OCI-LY7 (cell line): ENCODE measurements around the gene KCNMA1. TPM values are rescaled to one million over a fixed set of nuclear protein-coding genes. Genes with fewer than 3 reads are reported as not detected.

Source experiments
- BruUV-seq: library from RNA; stranded (reverse); fragments of 400-500 nt; replicated peaks from 2 replicates; lab custom pipeline; 2021; lab: Mats Ljungman, UMichigan
- CTCF ChIA-PET: fragments of 300-600 bp; sonication (Branson Sonifier 250); formaldehyde crosslinking; loops from one replicate; lab custom pipeline; 2022; ENCODE audit warnings: antibody characterized with exemption; ENCODE audit not compliant: unreplicated experiment; lab: Charles Lee
- POLR2A ChIA-PET: fragments of 300-600 bp; sonication (Branson Sonifier 250); formaldehyde crosslinking; loops from one replicate; lab custom pipeline; 2022; ENCODE audit warnings: antibody characterized with exemption; lab: Charles Lee
- DNase-seq: peaks from one replicate; pipeline ENCODE4 v3.0.0-alpha.2; 2015; ENCODE audit warnings: low spot score
- H2AFZ ChIP-seq: fragments of 200-600 bp; sonication (generic), shearing (Covaris generic); 2 replicates; pipeline ENCODE4 v1.6.1; 2014; ENCODE audit warnings: mild to moderate bottlenecking, antibody characterized with exemption, low read length, moderate library complexity
- H3K27ac ChIP-seq: fragments of 200-600 bp; sonication (generic); 2 replicates; pipeline ENCODE4 v1.5.1; 2014; ENCODE audit warnings: mixed run types, low read depth, mild to moderate bottlenecking, moderate library complexity, low read length, inconsistent platforms; ENCODE audit not compliant: poor library complexity, severe bottlenecking
- H3K36me3 ChIP-seq: fragments of 200-600 bp; sonication (generic); 2 replicates; pipeline ENCODE4 v1.6.1; 2014; ENCODE audit warnings: mild to moderate bottlenecking, antibody characterized with exemption, low read length, moderate library complexity, mixed read lengths; ENCODE audit not compliant: insufficient read depth
- H3K4me1 ChIP-seq: fragments of 200-600 bp; sonication (generic); 2 replicates; pipeline ENCODE4 v1.5.1; 2014; ENCODE audit warnings: mild to moderate bottlenecking, low read length; ENCODE audit not compliant: insufficient read depth, poor library complexity, severe bottlenecking
- H3K4me2 ChIP-seq: fragments of 200-600 bp; sonication (generic); 2 replicates; pipeline ENCODE4 v1.6.1; 2014; ENCODE audit warnings: mild to moderate bottlenecking, low read length
- H3K4me3 ChIP-seq: fragments of 200-600 bp; sonication (generic); 2 replicates; pipeline ENCODE4 v1.5.1; 2014; ENCODE audit warnings: mild to moderate bottlenecking, low read depth, low read length; ENCODE audit not compliant: poor library complexity, severe bottlenecking
- H3K79me2 ChIP-seq: fragments of 200-600 bp; sonication (generic); 2 replicates; pipeline ENCODE4 v1.6.1; 2016; ENCODE audit warnings: low read depth, mild to moderate bottlenecking, low read length, moderate library complexity, mixed read lengths; ENCODE audit not compliant: insufficient read depth
- H3K9me2 ChIP-seq: fragments of 200-600 bp; sonication (generic); 2 replicates; pipeline ENCODE4 v1.6.1; 2016; ENCODE audit warnings: mild to moderate bottlenecking, low read length, mixed read lengths; ENCODE audit not compliant: insufficient read depth
- H3K9me3 ChIP-seq: fragments of 200-600 bp; sonication (generic); 2 replicates; pipeline ENCODE4 v1.6.1; 2014; ENCODE audit warnings: mild to moderate bottlenecking, mixed run types, low read length, mixed read lengths
- H4K20me1 ChIP-seq: fragments of 200-600 bp; sonication (generic); 2 replicates; pipeline ENCODE4 v1.6.1; 2014; ENCODE audit warnings: mild to moderate bottlenecking, antibody characterized with exemption, low read length, moderate library complexity, mixed read lengths; ENCODE audit not compliant: insufficient read depth
- CTCF ChIP-seq: fragments of 200-600 bp; sonication (generic); conservative IDR thresholded peaks from 2 replicates; pipeline ENCODE4 v1.5.1; 2014; ENCODE audit warnings: mild to moderate bottlenecking, antibody characterized with exemption, low read length, moderate library complexity, mixed read lengths
- EZH2phosphoT487 ChIP-seq: fragments of 200-600 bp; sonication (generic); IDR thresholded peaks from 2 replicates; pipeline ENCODE4 v1.6.1; 2018; ENCODE audit warnings: low read depth, borderline replicate concordance, mild to moderate bottlenecking, mixed run types, antibody characterized with exemption, low read length, moderate library complexity, mixed read lengths
- intact Hi-C: fragments of 100-400 bp; cut with micrococcal nuclease; formaldehyde crosslinking; loops from one replicate; pipeline ENCODE4 v1.10.0; 2022; ENCODE audit not compliant: unreplicated experiment
- total RNA-seq, 2 experiments: library from RNA; depleted of rRNA in 1 of 2; stranded (reverse); fragments of >200 nt in 1 of 2; shearing (Covaris generic) in 1 of 2; gene quantifications; 2 replicates each; pipeline ENCODE4 v1.2.3, GENCODE V29; 2014 to 2022

The KCNMA1 gene
- total RNA-seq, 2 experiments from 2014 or later: not detected

DNA sequence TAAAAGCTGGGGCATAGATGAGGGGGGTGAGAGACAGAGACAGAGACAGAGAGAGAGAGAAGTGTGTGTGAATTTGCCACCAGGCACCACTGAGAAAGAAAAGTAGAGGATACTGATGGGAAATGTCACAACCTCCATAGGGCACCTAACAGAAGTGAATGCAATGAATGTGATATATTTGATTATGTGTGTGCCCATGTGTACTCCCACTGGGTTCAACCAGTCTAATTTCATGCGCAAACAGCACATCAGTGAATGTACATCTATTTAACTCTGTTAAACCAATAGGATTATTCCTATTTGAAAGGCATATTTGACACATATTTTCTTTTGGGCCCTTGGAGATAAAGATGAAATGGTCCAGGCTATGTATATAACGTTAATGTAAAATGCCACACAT lies 241.3 kb downstream of the KCNMA1 start:
- H2AFZ ChIP-seq: no peak overlapping the region
- H3K4me3 ChIP-seq: no peak overlapping the region
- H4K20me1 ChIP-seq: no peaks in the 10 kb centered on the region
- no peaks in the 10 kb centered on the region for H3K9me2 ChIP-seq
- ChIA-PET POLR2A (no interaction called here), CTCF (no interaction called here)
- no TSS peak for BruUV-seq
- DNase-seq: no peak
- no peaks in the 10 kb centered on the region for H3K9me3 ChIP-seq
- H3K4me2 ChIP-seq: no peak overlapping the region
- TF ChIP-seq CTCF (no peak), EZH2phosphoT487 (no peak)
- H3K79me2 ChIP-seq: no peaks in the 10 kb centered on the region
- intact Hi-C loops: no loop called here
- no peak overlapping the region for H3K27ac ChIP-seq
- H3K4me1 ChIP-seq: no peaks in the 10 kb centered on the region
- H3K36me3 ChIP-seq: no peaks in the 10 kb centered on the region

- Histone ChIP-seq H3K4me3 (no peak overlapping the region), H3K9me2 (no peaks in the 10 kb centered on the region), H3K9me3 (no peaks in the 10 kb centered on the region), H3K27ac (no peak overlapping the region), H2AFZ (no peak overlapping the region), H3K36me3 (no peaks in the 10 kb centered on the region), H3K4me2 (no peak overlapping the region), H3K4me1 (no peaks in the 10 kb centered on the region), H3K79me2 (no peaks in the 10 kb centered on the region), H4K20me1 (no peaks in the 10 kb centered on the region)
- BruUV-seq: no TSS peak
- intact Hi-C loops: loop anchor here (5.0 kb wide), 1 partner anchor 248 kb away; no protein-coding TSS in a partner anchor
- ChIA-PET POLR2A (interaction anchor here (0.7 kb wide), 1 partner anchor 152 kb away, joined by 3 read pairs; no protein-coding TSS in a partner anchor), CTCF (no interaction called here)
- no peak for DNase-seq
- TF ChIP-seq CTCF (no peak), EZH2phosphoT487 (no peak)
Observed at GRCh38 chr10:77393821-77394501, 243.6 kb downstream of the KCNMA1 start.

- no peak overlapping the region for H2AFZ ChIP-seq
- no peaks in the 10 kb centered on the region for H3K4me1 ChIP-seq
- H3K4me3 ChIP-seq: no peak overlapping the region
- H3K9me3 ChIP-seq: no peaks in the 10 kb centered on the region
- no peaks in the 10 kb centered on the region for H3K9me2 ChIP-seq
- ChIA-PET CTCF (no interaction called here), POLR2A (interaction anchor here (0.7 kb wide), 1 partner anchor 151 kb away, joined by 3 read pairs; no protein-coding TSS in a partner anchor)
- BruUV-seq: no TSS peak
- no peak overlapping the region for H3K27ac ChIP-seq
- H4K20me1 ChIP-seq: no peaks in the 10 kb centered on the region
- TF ChIP-seq CTCF (no peak), EZH2phosphoT487 (no peak)
- no peaks in the 10 kb centered on the region for H3K36me3 ChIP-seq
- intact Hi-C loops: loop anchor here (5.0 kb wide), 1 partner anchor 249 kb away; no protein-coding TSS in a partner anchor
- no peaks in the 10 kb centered on the region for H3K79me2 ChIP-seq
- no peak overlapping the region for H3K4me2 ChIP-seq
- no peak for DNase-seq
Observed at GRCh38 chr10:77393411-77393810, 244.2 kb downstream of the KCNMA1 start.
